H9 (cell line): ENCODE results near the gene GRIA1. TPM values are rescaled to one million over a fixed set of nuclear protein-coding genes. Genes with fewer than 3 reads are reported as not detected.

Experiments used
- DNase-seq: peaks from one replicate; pipeline ENCODE4 v3.0.0-alpha.2; 2017
- H2AFZ ChIP-seq: one replicate; pipeline ENCODE4 v1.6.1; 2013; ENCODE audit warnings: mild to moderate bottlenecking, low read length, control low read depth, moderate library complexity
- H2AK5ac ChIP-seq: 2 replicates; pipeline ENCODE4 v1.6.1; 2013; ENCODE audit warnings: low read length, control low read depth, mixed read lengths; ENCODE audit not compliant: insufficient read length
- H2BK120ac ChIP-seq: one replicate; pipeline ENCODE4 v1.6.1; 2013; ENCODE audit warnings: low read depth, mild to moderate bottlenecking, low read length, control low read depth, inconsistent platforms; ENCODE audit not compliant: poor library complexity, severe bottlenecking
- H2BK12ac ChIP-seq: 2 replicates; pipeline ENCODE4 v1.6.1; 2013; ENCODE audit warnings: low read length, control low read depth, mixed read lengths, low read depth; ENCODE audit not compliant: insufficient read length
- H2BK15ac ChIP-seq: 2 replicates; pipeline ENCODE4 v1.6.1; 2013; ENCODE audit warnings: low read depth, low read length, control low read depth
- H2BK20ac ChIP-seq: one replicate; pipeline ENCODE4 v1.6.1; 2013; ENCODE audit warnings: low read depth, mild to moderate bottlenecking, low read length, control low read depth, inconsistent platforms; ENCODE audit not compliant: poor library complexity, severe bottlenecking
- H2BK5ac ChIP-seq: 2 replicates; pipeline ENCODE4 v1.6.1; 2013; ENCODE audit warnings: low read length, control low read depth, mixed read lengths; ENCODE audit not compliant: insufficient read length
- H3K14ac ChIP-seq: 2 replicates; pipeline ENCODE4 v1.6.1; 2013; ENCODE audit warnings: low read length, control low read depth; ENCODE audit not compliant: insufficient read depth
- H3K18ac ChIP-seq: 2 replicates; pipeline ENCODE4 v1.6.1; 2013; ENCODE audit warnings: low read depth, mild to moderate bottlenecking, mixed read lengths, low read length, control low read depth; ENCODE audit not compliant: insufficient read length
- H3K23ac ChIP-seq: 2 replicates; pipeline ENCODE4 v1.6.1; 2013; ENCODE audit warnings: low read length, control low read depth, mixed read lengths, low read depth; ENCODE audit not compliant: insufficient read length
- H3K23me2 ChIP-seq: 2 replicates; pipeline ENCODE4 v1.6.1; 2013; ENCODE audit warnings: low read depth, mild to moderate bottlenecking, mixed read lengths, low read length, control low read depth; ENCODE audit not compliant: insufficient read length, poor library complexity, severe bottlenecking
- H3K27ac ChIP-seq: 2 replicates; pipeline ENCODE4 v1.5.1; 2013; ENCODE audit warnings: low read length, control low read depth, mixed read lengths, low read depth; ENCODE audit not compliant: insufficient read length
- H3K27me3 ChIP-seq: 2 replicates; pipeline ENCODE4 v1.6.1; 2013; ENCODE audit warnings: low read length, control low read depth, inconsistent platforms; ENCODE audit not compliant: insufficient read depth
- H3K4ac ChIP-seq: 2 replicates; pipeline ENCODE4 v1.6.1; 2013; ENCODE audit warnings: low read depth, mild to moderate bottlenecking, control low read depth, inconsistent platforms, low read length, moderate library complexity
- H3K4me1 ChIP-seq: 2 replicates; pipeline ENCODE4 v1.6.1; 2013; ENCODE audit warnings: low read length, control low read depth, inconsistent platforms; ENCODE audit not compliant: insufficient read depth
- H3K4me2 ChIP-seq: 2 replicates; pipeline ENCODE4 v1.6.1; 2013; ENCODE audit warnings: low read length, control low read depth, mixed read lengths; ENCODE audit not compliant: insufficient read length, insufficient read depth
- H3K56ac ChIP-seq: 2 replicates; pipeline ENCODE4 v1.6.1; 2013; ENCODE audit warnings: low read depth, mild to moderate bottlenecking, mixed read lengths, low read length, control low read depth; ENCODE audit not compliant: insufficient read length
- H3K79me1 ChIP-seq: 2 replicates; pipeline ENCODE4 v1.6.1; 2013; ENCODE audit warnings: low read depth, mild to moderate bottlenecking, moderate library complexity, low read length, control low read depth, inconsistent platforms; ENCODE audit not compliant: insufficient read depth, poor library complexity, severe bottlenecking
- H3K79me2 ChIP-seq: 2 replicates; pipeline ENCODE4 v1.6.1; 2013; ENCODE audit warnings: low read length, control low read depth, inconsistent platforms; ENCODE audit not compliant: insufficient read depth
- H3K9ac ChIP-seq: 2 replicates; pipeline ENCODE4 v1.6.1; 2013; ENCODE audit warnings: low read length, control low read depth, mixed read lengths; ENCODE audit not compliant: insufficient read length; ENCODE audit errors: extremely low read depth
- H3K9me3 ChIP-seq: one replicate; pipeline ENCODE4 v1.6.1; 2013; ENCODE audit warnings: low read depth, low read length, inconsistent platforms; ENCODE audit not compliant: control insufficient read depth
- H3T11ph ChIP-seq: one replicate; pipeline ENCODE4 v1.6.1; 2013; ENCODE audit warnings: mild to moderate bottlenecking, low read length, control low read depth, inconsistent platforms
- H4K20me1 ChIP-seq: one replicate; pipeline ENCODE4 v1.6.1; 2013; ENCODE audit not compliant: control insufficient read depth, insufficient read length, insufficient read depth
- H4K5ac ChIP-seq: 2 replicates; pipeline ENCODE4 v1.6.1; 2013; ENCODE audit warnings: low read depth, mild to moderate bottlenecking, mixed read lengths, low read length, control low read depth; ENCODE audit not compliant: insufficient read length
- H4K8ac ChIP-seq: replicated peaks from 2 replicates; pipeline ENCODE4 v1.6.1; 2013; ENCODE audit warnings: low read length, control low read depth, mixed read lengths, low read depth; ENCODE audit not compliant: insufficient read length
- H4K91ac ChIP-seq: 2 replicates; pipeline ENCODE4 v1.6.1; 2013; ENCODE audit warnings: low read depth, mild to moderate bottlenecking, moderate library complexity, mixed read lengths, low read length, control low read depth; ENCODE audit not compliant: insufficient read length
- H3K27ac Mint-ChIP-seq, 3 experiments: 2 replicates in 2 of 3; 3 replicates in 1 of 3; pipeline ENCODE4 v1.8.0; 2020 to 2021; ENCODE audit warnings: mixed read lengths in 3 of 3, mild to moderate bottlenecking in 1 of 3, moderate library complexity in 1 of 3
- H3K27me3 Mint-ChIP-seq: 2 replicates; pipeline ENCODE4 v1.8.0; 2021; ENCODE audit warnings: low read depth, mild to moderate bottlenecking, moderate library complexity, mixed read lengths
- H3K36me3 Mint-ChIP-seq, 3 experiments: 2 replicates in 2 of 3; 3 replicates in 1 of 3; pipeline ENCODE4 v1.8.0; 2020 to 2021; ENCODE audit warnings: low read depth in 3 of 3, mixed read lengths in 3 of 3; ENCODE audit not compliant: insufficient read depth in 1 of 3
- H3K4me1 Mint-ChIP-seq, 2 experiments: 2 replicates each; pipeline ENCODE4 v1.8.0; 2020; ENCODE audit warnings: mixed read lengths in 2 of 2
- H3K4me3 Mint-ChIP-seq, 2 experiments: 2 replicates in 1 of 2; 3 replicates in 1 of 2; pipeline ENCODE4 v1.8.0; 2020 to 2021; ENCODE audit warnings: mild to moderate bottlenecking in 2 of 2, mixed read lengths in 2 of 2, moderate library complexity in 1 of 2
- H3K9me3 Mint-ChIP-seq, 2 experiments: 2 replicates in 1 of 2; 3 replicates in 1 of 2; pipeline ENCODE4 v1.8.0; 2020; ENCODE audit warnings: mild to moderate bottlenecking in 2 of 2, mixed read lengths in 2 of 2, moderate library complexity in 1 of 2
- WGBS: extraction: QIAGEN DNeasy Blood & Tissue Kit; methylation state at CpG from one replicate; pipeline ENCODE4 v1.1.7; 2013; ENCODE audit warnings: missing lambda C conversion rate, low lambda C conversion rate, mixed read lengths; ENCODE audit not compliant: insufficient read length; ENCODE audit errors: extremely low coverage; 5-methylcytosine and 5-hydroxymethylcytosine counted together
- total RNA-seq: library from RNA; stranded (reverse); gene quantifications from 2 replicates; pipeline ENCODE4 v1.2.1, GENCODE V29; 2021
- TF ChIP-seq, protein P1 (sequence below): fragments of 200-600 bp; sonication (generic); conservative IDR thresholded peaks from 3 replicates; pipeline ENCODE4 v1.8.0; 2021; ENCODE audit warnings: antibody characterized with exemption, mild to moderate bottlenecking

The GRIA1 gene
- total RNA-seq, 1 experiment from 2014 or later, result 0.52 TPM

DNA sequence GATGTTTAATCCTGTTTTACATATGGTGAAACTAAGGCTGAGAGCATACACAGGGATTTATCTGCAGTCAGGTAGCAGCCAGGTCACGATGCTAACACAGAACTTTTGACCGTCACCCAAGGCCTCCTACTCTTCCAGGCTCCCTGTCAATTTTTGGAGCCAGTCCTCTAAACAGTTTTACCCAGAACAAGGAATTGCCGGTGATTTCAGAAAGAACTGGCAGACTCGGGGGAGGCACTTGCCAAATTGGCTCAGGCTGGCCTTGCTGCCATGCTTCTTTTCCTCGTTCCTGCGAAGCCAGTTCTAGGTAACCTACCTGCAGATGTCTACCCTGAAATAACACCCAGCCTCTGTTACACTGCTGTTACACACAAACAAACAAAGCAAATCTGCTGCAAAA, 21.2 kb downstream of the GRIA1 start:
- no CpG with 5 or more reads among the region's 6 CpGs for WGBS
- H2BK5ac ChIP-seq, result no peak overlapping the region
- H3K9me3 Mint-ChIP-seq, result peaks cover 10 to 20% of the 10 kb centered on the region in 2 experiments

More for the DNA sequence above, 21.2 kb downstream of the GRIA1 start:
- no peaks in the 10 kb centered on the region for H3K9me3 ChIP-seq
- H3K23me2 ChIP-seq, result no peaks in the 10 kb centered on the region
- H3K23ac ChIP-seq, result no peak overlapping the region
- no peak overlapping the region for H4K5ac ChIP-seq
- H4K91ac ChIP-seq, result no peak overlapping the region
- H2AFZ ChIP-seq, result no peak overlapping the region
- H3K56ac ChIP-seq, result no peak overlapping the region
- no peak for DNase-seq
- H3K14ac ChIP-seq, result no peak overlapping the region
- H3K9ac ChIP-seq, result no peak overlapping the region
- no peak overlapping the region for H3K4me2 ChIP-seq
- H2AK5ac ChIP-seq, result no peak overlapping the region
- H3K4me1 ChIP-seq, result peaks cover 4% of the 10 kb centered on the region; the same call in 1 of the 2 replicates
- Mint-ChIP-seq H3K4me3 (no peak overlapping the region), H3K27me3 (no peaks in the 10 kb centered on the region), H3K36me3 (peaks cover 0 to 34% (median 7%) of the 10 kb centered on the region in 3 experiments; a peak in 5 of 7 replicates), H3K4me1 (peaks cover 27 to 29% of the 10 kb centered on the region in 2 experiments), H3K27ac (no peak overlapping the region)
- H3K27ac ChIP-seq, result no peak overlapping the region
- TF ChIP-seq, protein P1, sequence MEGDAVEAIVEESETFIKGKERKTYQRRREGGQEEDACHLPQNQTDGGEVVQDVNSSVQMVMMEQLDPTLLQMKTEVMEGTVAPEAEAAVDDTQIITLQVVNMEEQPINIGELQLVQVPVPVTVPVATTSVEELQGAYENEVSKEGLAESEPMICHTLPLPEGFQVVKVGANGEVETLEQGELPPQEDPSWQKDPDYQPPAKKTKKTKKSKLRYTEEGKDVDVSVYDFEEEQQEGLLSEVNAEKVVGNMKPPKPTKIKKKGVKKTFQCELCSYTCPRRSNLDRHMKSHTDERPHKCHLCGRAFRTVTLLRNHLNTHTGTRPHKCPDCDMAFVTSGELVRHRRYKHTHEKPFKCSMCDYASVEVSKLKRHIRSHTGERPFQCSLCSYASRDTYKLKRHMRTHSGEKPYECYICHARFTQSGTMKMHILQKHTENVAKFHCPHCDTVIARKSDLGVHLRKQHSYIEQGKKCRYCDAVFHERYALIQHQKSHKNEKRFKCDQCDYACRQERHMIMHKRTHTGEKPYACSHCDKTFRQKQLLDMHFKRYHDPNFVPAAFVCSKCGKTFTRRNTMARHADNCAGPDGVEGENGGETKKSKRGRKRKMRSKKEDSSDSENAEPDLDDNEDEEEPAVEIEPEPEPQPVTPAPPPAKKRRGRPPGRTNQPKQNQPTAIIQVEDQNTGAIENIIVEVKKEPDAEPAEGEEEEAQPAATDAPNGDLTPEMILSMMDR, result no peak
- H3K79me2 ChIP-seq, result no peaks in the 10 kb centered on the region
- H4K8ac ChIP-seq, result no peak overlapping the region
- no peak overlapping the region for H2BK12ac ChIP-seq
- H2BK15ac ChIP-seq, result no peak overlapping the region
- no peak overlapping the region for H2BK20ac ChIP-seq
- no peak overlapping the region for H3T11ph ChIP-seq
- H3K27me3 ChIP-seq, result no peaks in the 10 kb centered on the region
- no peak overlapping the region for H3K18ac ChIP-seq
- H2BK120ac ChIP-seq, result no peak overlapping the region
- no peaks in the 10 kb centered on the region for H4K20me1 ChIP-seq
- no peaks in the 10 kb centered on the region for H3K79me1 ChIP-seq
- H3K4ac ChIP-seq, result no peak overlapping the region
